IPS-18c (cell line): ENCODE data around the gene EIF1AD.
A peak's percentile ranks its signal among the peaks of the same experiment; 100 is the strongest.
"Not testable (repeated sequence)": the region's sequence is repeated elsewhere in the genome, so short reads cannot be mapped to it uniquely, and the experiment has no call there.

ENCODE experiments used
- H3K4me3 ChIP-seq: 2 replicates; pipeline ENCODE4 v1.7.0; 2013; ENCODE audit warnings: low read depth, mild to moderate bottlenecking, low read length, moderate library complexity; ENCODE audit not compliant: insufficient read depth
- H3K9me3 ChIP-seq: one replicate; pipeline ENCODE4 v1.6.1; 2013; ENCODE audit warnings: mild to moderate bottlenecking, low read length, moderate library complexity; ENCODE audit not compliant: control insufficient read depth, insufficient read depth

EIF1AD gene

DNA sequence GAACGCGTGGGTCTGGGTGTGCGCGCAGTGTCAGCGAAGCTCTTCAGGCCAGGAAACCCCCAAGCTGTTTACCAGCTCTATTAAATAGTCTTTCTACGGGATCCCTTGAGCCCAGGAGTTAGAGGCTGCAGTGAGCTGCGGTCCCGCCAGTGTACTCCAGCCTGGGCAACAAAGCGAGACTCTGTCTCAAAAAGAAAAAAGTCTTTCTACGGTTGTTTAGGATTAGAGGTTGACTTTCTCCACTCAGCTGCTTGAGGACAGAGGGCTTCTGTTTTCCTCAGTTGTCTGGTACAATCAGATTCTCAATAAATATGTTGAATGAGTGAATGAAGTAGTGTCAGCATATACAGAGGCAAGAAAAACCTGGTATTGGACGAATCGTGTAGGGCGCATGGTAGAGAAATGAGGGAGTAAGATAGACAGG is 39.8 kb downstream of the EIF1AD start:
- peaks cover under 1% of the 10 kb centered on the region for H3K9me3 ChIP-seq
- H3K4me3 ChIP-seq, result peak overlapping the region; percentile 99

DNA sequence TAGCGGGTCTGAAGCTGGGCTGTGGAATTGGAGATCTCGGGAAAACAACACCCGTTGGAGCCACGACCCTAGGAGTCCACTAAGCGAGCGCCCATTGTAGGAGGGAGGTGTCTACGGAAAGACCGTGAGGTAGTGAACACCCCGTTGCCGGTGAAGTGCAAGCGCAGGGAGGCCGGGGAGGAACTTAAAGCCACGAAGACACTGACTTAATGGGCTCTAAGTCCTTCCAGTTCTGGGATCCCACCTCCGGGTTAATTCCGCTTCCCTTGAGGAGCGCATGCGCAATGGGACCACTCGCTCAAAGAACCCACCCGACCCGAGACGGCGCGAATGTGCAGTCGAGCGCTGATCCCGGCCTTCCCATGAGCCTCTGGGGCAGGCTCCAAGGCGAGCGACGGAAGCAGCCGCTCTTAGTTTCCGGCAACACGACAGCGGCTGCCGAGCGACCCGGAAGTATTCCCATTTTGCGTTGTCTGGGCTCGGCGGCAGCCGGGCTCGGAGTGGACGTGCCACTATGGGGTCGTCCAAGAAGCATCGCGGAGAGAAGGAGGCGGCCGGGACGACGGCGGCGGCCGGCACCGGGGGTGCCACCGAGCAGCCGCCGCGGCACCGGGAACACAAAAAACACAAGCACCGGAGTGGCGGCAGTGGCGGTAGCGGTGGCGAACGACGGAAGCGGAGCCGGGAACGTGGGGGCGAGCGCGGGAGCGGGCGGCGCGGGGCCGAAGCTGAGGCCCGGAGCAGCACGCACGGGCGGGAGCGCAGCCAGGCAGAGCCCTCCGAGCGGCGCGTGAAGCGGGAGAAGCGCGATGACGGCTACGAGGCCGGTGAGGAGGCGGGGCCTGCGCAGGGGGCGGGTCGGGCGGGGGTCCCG is 40.5 kb downstream of the EIF1AD start, which contains the start of gene SART1:
TSS of gene SART1 (plus strand) at position 468 of the 874 bp plus-strand sequence. CDS start at position 515, 47 bp downstream.
- peak within 1 kb of the TSS; percentile 99 for H3K4me3 ChIP-seq
- peaks cover 2% of the 10 kb centered on the region for H3K9me3 ChIP-seq

DNA sequence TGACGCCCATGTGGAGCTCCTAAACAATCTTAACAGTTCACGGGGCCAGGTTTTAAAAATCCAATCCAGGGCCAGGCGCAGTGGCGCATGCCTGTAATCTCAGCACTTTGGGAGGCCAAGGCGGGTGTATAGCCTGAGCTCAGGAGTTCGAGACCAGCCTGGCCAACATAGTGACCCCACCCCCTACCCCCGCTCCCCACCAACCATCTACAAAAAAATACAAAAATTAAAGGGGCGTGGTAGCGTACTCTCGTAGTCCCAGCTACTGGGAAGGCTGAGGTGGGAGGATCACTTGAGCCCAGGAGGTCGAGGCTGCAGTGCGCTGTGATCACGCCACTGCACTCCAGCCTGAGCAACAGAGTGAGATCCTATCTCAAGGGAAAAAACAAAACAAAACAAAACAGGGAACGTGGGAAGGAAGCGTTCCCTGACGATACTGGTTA is 41.1 kb downstream of the EIF1AD start:
- Histone ChIP-seq H3K4me3 (peak overlapping the region; percentile 99), H3K9me3 (peaks cover 2% of the 10 kb centered on the region)

DNA sequence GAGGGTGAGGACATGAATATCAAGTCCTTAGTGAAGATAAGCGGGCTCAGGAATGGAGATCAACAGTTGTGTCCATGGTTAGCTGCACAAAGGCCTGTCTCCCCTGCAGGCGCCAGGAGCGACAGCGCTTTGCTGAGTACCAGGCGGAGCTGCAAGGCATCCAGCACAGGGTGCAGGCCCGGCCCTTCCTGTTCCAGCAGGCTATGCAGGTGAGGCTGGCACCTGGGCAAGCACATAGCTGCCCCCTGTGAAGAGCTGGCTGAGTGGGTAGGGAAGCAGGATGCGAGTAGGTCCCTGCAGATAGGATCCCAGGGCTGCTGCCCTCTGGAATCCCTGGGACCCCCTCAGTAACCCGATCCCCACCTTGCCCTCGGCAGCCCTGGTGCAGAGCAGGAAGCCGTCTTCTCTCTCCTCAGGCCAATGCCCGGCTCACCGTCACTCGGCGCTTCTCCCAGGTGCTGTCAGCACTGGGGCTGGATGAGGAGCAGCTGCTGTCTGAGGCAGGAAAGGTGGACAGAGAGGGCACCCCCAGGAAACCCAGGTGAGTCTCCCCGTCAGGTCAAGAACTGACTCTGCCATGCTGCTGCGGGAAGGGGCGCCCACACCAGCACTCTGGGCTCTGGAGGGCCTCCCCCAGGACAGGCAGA is 43.1 kb downstream of the EIF1AD start:
- Histone ChIP-seq H3K4me3 (no peak overlapping the region), H3K9me3 (peaks cover 2% of the 10 kb centered on the region)

DNA sequence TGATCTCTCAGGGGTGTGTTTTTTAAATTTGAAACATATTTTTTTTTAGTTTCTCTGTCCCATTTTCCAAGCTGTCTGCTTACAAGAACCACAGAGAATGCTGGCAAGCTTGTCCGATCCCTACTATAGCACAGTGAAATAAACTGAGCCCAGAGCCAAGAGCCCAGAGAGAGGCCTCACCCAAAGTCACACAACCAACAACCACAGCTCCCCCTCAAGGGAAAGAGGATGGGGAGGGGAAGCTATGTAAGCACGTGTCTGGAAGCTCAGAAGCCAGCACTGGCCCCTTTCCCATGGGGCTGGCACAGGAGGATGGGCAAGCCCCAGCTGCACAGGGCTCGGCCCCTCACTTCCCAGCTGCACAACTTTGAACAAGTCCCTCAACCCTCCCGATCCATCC is 43.7 kb downstream of the EIF1AD start:
- H3K9me3 ChIP-seq, result peaks cover 2% of the 10 kb centered on the region
- H3K4me3 ChIP-seq, result no peak overlapping the region

DNA sequence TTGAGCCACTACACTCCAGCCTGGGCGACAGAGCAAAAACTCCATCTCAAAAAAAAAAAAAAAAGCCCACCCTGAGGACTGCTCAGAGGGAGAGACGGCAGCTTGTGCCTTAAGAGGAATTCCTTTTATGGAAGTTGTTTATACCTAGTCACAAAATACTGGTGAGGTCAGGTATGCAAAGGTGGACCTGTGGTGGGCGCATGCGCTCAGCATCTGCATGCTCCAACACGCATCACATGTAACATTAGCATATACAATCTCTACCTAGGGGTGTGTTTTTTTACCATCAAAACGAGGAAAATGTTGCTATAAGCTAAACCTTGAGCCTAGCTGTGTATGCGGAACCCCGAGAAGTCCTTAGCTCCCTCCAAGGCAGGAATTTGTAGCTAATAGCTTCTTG is 47.2 kb downstream of the EIF1AD start:
- Histone ChIP-seq H3K9me3 (peaks cover 2% of the 10 kb centered on the region), H3K4me3 (no peak overlapping the region)

DNA sequence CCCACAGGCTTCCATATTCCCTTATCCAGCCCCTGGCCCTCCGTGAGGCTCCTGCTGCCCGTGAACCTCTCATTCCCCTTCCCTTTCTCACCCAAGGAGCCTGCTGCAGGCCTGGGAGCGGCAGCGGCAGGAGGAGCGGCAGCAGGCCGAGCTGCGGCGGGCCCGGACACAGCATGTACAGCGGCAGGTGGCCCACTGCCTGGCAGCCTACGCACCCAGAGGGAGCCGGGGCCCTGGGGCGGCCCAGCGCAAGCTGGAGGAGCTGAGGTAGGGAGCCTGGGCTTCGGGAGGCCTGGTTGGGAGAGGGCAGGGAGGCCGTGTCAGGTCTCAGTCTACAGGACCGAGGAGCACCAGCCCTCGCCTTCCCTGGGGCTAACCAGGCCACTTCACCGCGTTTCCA is 48.5 kb downstream of the EIF1AD start:
- Histone ChIP-seq H3K4me3 (no peak overlapping the region), H3K9me3 (peaks cover 2% of the 10 kb centered on the region)

DNA sequence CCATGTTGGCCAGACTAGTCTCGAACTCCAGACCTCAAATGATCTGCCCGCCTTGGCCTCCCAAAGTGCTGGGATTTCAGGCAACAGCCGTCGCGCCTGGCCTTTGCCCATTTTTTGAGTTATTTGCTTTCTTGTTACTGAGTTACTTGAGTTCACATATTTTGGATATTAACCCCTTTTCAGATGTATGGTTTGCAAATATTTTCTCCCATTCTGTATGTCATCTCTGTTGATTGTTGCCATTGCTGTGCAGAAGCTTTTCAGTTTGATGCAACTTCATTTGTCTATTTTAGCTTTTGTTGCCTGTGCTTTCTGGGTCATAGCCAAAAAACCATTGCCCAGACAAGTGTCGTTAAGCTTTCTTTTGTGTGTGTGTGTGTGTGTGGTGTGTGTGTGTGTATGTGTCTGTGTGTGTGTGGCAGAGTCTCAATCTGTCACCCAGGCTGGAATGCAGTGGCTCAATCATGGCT is 49.9 kb downstream of the EIF1AD start:
- no peak overlapping the region for H3K4me3 ChIP-seq
- H3K9me3 ChIP-seq, result peaks cover under 1% of the 10 kb centered on the region

DNA sequence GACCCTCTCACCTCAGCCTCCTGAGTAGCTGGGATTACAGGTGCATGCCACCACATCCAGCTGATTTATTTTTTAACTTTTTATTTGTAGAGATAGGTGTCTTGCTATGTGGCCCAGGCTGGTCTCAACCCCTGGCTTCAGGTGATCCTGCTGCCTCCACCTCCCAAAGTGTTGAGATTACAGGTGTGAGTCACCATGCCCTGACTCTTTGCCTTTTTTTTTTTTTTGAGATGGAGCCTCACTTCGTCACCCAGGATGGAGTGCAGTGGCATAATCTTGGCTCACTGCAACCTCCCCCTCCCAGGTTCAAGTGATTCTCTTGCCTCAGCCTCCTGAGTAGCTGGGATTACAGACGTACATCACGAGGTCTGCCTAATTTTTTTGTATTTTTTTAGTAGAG is 50.3 kb downstream of the EIF1AD start:
- not testable (repeated sequence) for H3K9me3 ChIP-seq, H3K4me3 ChIP-seq

DNA sequence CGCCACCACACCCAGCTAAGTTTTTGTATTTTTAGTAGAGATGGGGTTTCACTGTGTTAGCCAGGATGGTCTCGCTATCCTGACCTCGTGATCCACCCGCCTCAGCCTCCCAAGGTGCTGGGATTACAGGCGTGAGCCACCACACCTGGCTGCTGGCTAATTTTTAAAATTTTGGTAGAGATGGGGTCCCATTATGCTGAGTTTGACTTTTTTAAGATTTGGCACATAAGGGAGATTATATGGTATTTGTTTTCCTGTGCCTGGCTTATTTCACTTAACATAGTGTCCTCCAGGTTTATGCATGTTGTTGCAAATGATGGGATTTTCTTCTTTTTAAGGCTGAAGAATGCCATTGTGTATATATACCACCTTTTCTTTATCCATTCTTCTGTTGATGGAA is 51.2 kb downstream of the EIF1AD start:
- not testable (repeated sequence) for H3K9me3 ChIP-seq, H3K4me3 ChIP-seq

DNA sequence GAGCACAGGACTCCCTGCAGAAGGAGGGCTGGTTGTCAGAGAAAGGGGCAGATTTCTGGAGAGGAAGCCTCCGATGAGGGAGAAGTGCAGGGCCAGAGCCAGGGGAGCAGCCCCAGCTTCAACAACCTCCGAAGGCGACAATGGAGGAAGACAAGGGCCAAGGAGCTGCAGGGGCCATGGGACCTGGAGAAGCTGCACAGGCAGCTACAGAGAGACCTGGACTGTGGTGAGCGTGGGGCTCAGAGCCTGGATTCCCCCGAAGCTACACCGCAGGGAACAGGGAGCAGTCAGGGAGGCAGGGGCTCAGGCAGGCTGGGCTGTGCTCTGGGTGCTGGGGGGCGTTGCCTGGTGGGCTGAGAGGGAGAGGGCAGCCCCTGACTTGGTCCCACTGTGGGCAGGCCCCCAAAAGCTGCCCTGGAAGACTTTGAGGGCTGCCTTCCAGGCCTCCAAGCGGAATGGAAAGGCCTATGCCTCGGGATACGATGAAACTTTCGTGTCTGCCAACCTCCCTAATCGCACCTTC is 54.3 kb downstream of the EIF1AD start:
- H3K4me3 ChIP-seq, result no peak overlapping the region
- no peaks in the 10 kb centered on the region for H3K9me3 ChIP-seq

DNA sequence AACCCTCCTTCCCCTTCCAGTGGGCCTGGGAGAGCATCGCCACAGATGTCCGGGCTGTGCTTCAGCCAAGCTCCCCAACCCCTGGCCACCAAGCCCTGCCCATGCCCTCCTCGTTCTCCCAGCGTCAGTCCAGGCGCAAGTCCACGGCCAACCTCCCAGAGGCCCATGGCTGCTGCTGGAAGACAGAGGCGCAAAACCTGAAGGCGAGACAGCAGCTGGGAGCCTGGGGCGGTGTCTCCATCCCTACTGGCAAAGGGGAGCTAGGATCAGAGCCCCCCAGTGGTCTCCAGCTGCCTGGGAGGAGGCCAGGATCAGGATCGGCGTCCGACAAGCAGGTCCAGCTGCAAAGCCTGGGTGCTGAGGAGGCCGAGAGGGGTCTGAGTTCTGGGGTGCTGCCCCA is 54.8 kb downstream of the EIF1AD start:
- H3K4me3 ChIP-seq, result no peak overlapping the region

DNA sequence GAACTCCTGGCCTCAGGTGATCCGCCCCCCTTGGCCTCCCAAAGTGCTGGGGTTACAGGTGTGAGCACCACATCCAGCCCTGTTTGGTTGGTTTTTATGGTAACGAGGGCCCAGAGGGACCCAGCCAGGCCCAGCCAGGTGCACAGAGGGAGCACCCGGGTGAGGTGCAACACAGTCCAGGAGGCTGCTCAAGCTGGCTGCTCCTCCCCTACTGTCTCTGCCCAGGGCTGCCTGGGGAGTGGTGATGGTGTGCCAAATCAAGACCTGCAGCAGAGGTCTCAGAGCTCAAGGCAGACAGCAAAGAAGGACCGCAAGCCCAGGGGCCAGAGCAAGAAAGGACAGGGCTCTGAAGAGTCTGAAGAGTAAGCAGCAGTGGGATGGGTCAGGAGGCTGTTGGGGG is 55.3 kb downstream of the EIF1AD start:
- Histone ChIP-seq H3K9me3 (no peaks in the 10 kb centered on the region), H3K4me3 (no peak overlapping the region)

More for the DNA sequence above, 54.8 kb downstream of the EIF1AD start:
- H3K9me3 ChIP-seq, result no peaks in the 10 kb centered on the region
